Measurements from ENCODE around the gene NOTO. TPM values are rescaled to one million over a fixed set of nuclear protein-coding genes. Genes with fewer than 3 reads are reported as not detected.
A peak's percentile ranks its signal among the peaks of the same experiment; 100 is the strongest.

Gene NOTO
- total RNA-seq, 6 donors from 2014 or later = 0.09 to 0.15 (median 0.10) TPM; not detected in 3

DNA sequence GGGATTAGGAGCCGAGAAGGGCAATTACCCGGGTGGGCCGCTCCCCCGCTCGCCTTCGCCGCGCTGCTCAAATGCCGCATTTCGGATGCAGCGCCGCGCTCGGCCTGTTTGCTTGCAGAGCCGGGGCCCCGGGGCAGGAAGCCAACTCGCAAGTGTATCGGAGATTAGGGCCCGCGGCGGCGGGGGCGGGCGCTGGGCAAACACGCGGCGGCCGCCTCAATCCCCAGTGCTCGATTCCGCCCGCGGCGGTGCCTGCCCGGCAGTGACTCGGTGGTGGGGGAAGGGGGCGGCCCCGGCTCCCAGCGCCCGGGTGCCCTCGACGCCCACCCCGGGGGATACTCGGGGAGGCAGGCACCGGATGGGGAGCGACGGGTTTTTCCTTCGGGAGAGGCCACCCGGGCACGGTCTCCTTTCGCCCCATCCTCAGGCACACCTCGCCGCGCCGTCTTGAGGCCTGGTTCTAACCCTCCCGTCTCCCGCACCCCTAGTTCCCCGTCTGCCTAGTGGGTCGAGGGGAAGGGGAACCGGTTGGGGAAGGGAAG, 26.6 kb upstream of the NOTO start:
- peak overlapping the region in 3 of 4 donors; percentile 75 to 86 (median 83) for H3K27ac ChIP-seq
- H3K4me1 ChIP-seq = peaks cover 24 to 28% (median 27%) of the 10 kb centered on the region in 4 donors
- ATAC-seq (ENCODE audit: low FRiP score in 2 of 2) = peak in 1 of 2 donors; percentile 62
- H3K36me3 ChIP-seq = no peaks in the 10 kb centered on the region
- TF ChIP-seq, protein P1, sequence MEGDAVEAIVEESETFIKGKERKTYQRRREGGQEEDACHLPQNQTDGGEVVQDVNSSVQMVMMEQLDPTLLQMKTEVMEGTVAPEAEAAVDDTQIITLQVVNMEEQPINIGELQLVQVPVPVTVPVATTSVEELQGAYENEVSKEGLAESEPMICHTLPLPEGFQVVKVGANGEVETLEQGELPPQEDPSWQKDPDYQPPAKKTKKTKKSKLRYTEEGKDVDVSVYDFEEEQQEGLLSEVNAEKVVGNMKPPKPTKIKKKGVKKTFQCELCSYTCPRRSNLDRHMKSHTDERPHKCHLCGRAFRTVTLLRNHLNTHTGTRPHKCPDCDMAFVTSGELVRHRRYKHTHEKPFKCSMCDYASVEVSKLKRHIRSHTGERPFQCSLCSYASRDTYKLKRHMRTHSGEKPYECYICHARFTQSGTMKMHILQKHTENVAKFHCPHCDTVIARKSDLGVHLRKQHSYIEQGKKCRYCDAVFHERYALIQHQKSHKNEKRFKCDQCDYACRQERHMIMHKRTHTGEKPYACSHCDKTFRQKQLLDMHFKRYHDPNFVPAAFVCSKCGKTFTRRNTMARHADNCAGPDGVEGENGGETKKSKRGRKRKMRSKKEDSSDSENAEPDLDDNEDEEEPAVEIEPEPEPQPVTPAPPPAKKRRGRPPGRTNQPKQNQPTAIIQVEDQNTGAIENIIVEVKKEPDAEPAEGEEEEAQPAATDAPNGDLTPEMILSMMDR (IDR thresholded peaks at IDR 0.05) = no peak
- no peak for TF ChIP-seq EP300 (IDR thresholded peaks at IDR 0.05)
- no peak for TF ChIP-seq POLR2AphosphoS5 (IDR thresholded peaks at IDR 0.05)
- no peak for TF ChIP-seq POLR2A (IDR thresholded peaks at IDR 0.05)
- peaks cover 0 to 17% (median 5%) of the 10 kb centered on the region in 4 donors for H3K27me3 ChIP-seq
- DNase-seq = peak; percentile 76 to 94
- 0% methylated on average over 12 to 13 of the region's 59 CpGs for WGBS, 2 donors
- no peaks in the 10 kb centered on the region for H3K9me3 ChIP-seq
- peak overlapping the region; percentile 30 to 75 (median 57) for H3K4me3 ChIP-seq

DNA sequence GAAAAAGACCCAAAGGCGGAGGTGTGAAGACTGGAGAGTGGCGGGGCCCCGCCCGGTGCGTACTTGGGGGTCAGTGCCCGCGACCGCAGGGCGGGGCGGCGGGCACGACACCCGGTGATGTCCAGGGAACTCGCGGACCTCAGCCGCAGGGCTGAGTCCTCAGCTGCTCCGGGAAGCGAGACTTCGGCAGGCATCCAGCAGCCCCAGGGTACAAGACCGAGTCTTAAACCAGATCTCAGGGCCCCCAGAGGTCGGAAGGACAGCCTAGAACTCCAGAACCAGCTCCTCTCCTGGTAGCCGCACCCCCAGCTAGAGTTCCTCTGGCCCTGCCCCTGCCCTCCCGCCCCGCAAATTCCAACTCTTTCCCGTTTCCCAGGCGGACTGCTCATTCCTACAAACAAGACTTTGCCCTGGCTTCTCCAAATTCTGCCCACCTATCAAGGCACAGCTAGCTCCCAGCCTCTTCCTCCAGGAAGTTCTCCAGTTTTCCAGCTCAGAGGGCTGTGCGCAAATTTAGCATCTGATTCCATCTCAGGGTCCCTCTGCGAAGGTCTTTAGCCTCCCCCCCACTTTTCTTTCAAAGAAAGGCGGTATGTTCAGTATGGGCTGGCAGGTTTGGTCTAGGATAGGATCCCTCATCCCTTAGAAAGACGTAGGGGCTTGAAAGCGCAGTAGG, 26.0 kb upstream of the NOTO start:
- peaks cover 24 to 28% (median 27%) of the 10 kb centered on the region in 4 donors for H3K4me1 ChIP-seq
- H3K27me3 ChIP-seq = peaks cover 0 to 17% (median 5%) of the 10 kb centered on the region in 4 donors
- TF ChIP-seq POLR2AphosphoS5 (IDR thresholded peaks at IDR 0.05) = no peak
- no peak for TF ChIP-seq EP300 (IDR thresholded peaks at IDR 0.05)
- TF ChIP-seq POLR2A (IDR thresholded peaks at IDR 0.05) = no peak
- TF ChIP-seq, protein P1 (IDR thresholded peaks at IDR 0.05) = no peak
- H3K36me3 ChIP-seq = no peaks in the 10 kb centered on the region
- ATAC-seq (ENCODE audit: low FRiP score in 2 of 2) = peak in 1 of 2 donors; percentile 14
- peak overlapping the region; percentile 75 to 86 (median 82) for H3K27ac ChIP-seq
- DNase-seq = no peak
- H3K4me3 ChIP-seq = peak overlapping the region; percentile 30 to 75 (median 57)
- WGBS, 2 donors = 6 to 15% methylated on average over 12 to 29 of the region's 31 CpGs
- no peaks in the 10 kb centered on the region for H3K9me3 ChIP-seq

DNA sequence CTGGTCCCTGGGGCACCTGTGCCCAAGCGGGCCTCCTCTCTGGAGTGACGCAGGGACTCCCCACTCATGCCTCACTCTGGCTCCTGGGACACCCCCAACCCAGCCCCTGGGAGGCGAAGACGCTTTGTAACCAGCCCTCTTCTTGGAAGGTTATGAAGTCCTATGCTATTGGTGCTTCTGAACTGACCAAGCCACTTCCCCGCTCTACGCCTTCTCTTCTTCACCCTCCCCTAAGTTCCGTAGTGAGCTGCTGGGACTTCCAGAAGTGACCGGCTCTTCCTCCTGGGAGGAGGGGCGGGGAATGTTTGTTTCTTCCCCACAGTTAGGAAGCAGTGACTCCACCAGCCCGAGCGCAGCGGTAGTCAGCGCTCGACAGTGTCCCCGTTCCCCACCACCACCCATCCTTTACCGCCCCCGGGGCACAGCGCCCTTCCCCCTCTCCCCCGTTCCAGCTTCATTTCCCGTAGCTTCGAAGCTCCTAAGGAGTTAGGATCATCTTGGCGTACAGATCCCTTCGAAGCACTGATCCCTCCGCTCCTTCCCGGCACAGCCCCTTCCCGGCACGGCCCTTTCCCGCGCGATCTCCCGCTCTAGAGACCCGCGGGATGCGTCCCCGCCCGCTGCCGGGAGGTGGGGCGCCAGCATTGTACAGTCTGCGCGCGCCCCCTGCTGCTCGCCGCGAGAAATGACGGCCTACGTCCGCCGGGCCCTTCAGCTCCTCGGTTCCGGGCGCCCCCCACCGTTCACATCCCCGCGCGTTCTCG, 25.3 kb upstream of the NOTO start:
- peak; percentile 97 for ATAC-seq (ENCODE audit: low FRiP score in 2 of 2)
- TF ChIP-seq, protein P1 (IDR thresholded peaks at IDR 0.05) = peak; percentile 97 to 100 (median 99)
- TF ChIP-seq POLR2A (IDR thresholded peaks at IDR 0.05) (peak in 1 of 4 donors; percentile 36), POLR2AphosphoS5 (IDR thresholded peaks at IDR 0.05) (peak in 1 of 2 donors; percentile 28), EP300 (IDR thresholded peaks at IDR 0.05) (peak in 1 of 4 donors; percentile 17)
- H3K27me3 ChIP-seq = peaks cover 0 to 17% (median 5%) of the 10 kb centered on the region in 4 donors
- H3K4me3 ChIP-seq = peak overlapping the region; percentile 40 to 75 (median 57)
- 1% methylated on average over 21 to 55 of the region's 56 CpGs for WGBS, 2 donors
- H3K4me1 ChIP-seq = peaks cover 24 to 28% (median 27%) of the 10 kb centered on the region in 4 donors
- no peaks in the 10 kb centered on the region for H3K36me3 ChIP-seq
- peak overlapping the region; percentile 75 to 86 (median 82) for H3K27ac ChIP-seq
- H3K9me3 ChIP-seq = no peaks in the 10 kb centered on the region
- peak; percentile 91 to 99 for DNase-seq

DNA sequence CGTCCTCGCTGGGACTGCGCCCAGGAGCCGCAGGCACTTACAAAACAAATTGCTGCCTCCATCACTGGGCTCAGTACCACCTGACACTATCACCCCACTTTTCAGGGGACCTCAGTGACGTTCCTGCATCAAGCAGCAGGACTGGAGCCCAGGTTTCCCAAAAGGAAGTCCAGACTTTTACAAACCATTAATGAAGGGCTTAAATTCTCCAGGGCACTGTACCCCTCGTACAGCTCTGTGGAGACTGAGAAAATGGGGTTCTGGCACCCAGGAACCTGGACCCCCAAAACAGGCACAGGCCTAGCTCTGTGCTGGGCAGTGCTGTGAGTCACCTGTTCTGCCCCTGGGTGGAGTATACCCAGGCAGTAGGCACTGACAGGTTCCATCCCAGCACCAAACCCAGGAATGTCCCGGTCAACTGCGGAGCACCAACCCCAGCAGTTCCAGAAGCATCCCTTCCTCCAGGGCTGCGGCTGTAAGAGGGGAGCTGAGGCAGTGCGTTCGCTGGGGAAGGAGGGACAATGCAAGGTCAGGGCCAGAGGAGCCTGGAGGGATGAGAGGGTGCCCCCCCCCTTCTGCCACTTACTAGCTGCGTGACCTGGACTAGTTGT, 24.6 kb upstream of the NOTO start:
- WGBS, 2 donors = 17 to 26% methylated on average over 9 to 12 of the region's 12 CpGs
- DNase-seq (no peak), ATAC-seq (ENCODE audit: low FRiP score in 2 of 2) (peak in 1 of 2 donors; percentile 17)
- Histone ChIP-seq H3K4me1 (peaks cover 24 to 28% (median 27%) of the 10 kb centered on the region in 4 donors), H3K27ac (peak overlapping the region in 3 of 4 donors; percentile 80 to 86 (median 83)), H3K4me3 (peak overlapping the region in 3 of 4 donors; percentile 51 to 75 (median 63)), H3K36me3 (no peaks in the 10 kb centered on the region), H3K27me3 (peaks cover 0 to 17% (median 5%) of the 10 kb centered on the region in 4 donors), H3K9me3 (no peaks in the 10 kb centered on the region)
- TF ChIP-seq, protein P1 (IDR thresholded peaks at IDR 0.05) = peak in 1 of 6 experiments; percentile 30
- TF ChIP-seq POLR2AphosphoS5 (IDR thresholded peaks at IDR 0.05) (no peak), POLR2A (IDR thresholded peaks at IDR 0.05) (no peak)

All from upper lobe of left lung (tissue), 6 donors.